NOMO-1 (cell line): ENCODE results near the gene LMBRD1.

Source experiments
- DNase-seq, 2 experiments: peaks; one replicate each; lab custom pipeline; 2025; ENCODE audit not compliant: unreplicated experiment in 2 of 2; lab: John Stamatoyannopoulos, UW

The LMBRD1 gene

GRCh38 chr6:69650703-69651102, 146.1 kb downstream of the LMBRD1 start:
- no peak for DNase-seq

DNA sequence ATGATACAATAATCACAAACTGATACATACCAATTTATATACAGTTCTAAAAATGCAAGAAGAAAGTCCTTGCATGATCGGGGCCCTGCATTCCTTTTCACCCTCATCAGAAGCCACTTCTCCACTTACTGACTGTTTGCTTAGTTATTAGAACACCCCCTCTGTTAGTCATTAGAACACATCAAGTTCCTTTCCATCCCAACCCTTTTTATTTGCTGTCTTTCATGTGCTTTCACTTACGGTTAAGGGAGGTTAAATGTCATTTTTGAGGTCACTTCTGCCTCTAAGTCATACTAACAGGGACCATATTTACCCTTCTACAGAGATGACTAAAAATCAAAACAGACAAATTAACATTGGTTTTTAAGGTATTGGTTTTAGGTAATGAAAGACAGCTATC, 149.1 kb downstream of the LMBRD1 start:
- no peak for DNase-seq

GRCh38 chr6:69643688-69644087, 153.1 kb downstream of the LMBRD1 start:
- no peak for DNase-seq

DNA sequence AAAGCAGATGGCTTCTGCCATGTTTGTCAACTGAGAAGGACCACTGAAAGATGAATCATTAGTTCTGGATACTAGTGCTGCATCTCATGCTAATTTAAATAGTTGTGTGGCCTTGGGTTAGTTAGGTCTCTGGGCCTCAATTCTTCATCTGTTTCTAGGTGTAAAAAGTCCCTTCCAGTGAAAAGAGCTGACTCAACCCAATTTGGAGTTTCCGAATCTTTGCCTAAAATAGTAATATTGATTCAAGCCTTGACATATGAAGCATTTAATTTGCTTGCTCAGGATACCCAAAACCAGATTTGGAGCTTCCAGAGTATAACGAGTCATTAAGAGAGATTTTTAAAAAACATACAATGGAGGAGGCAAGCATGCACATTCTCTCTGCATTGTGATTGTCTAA, 163.9 kb downstream of the LMBRD1 start:
- DNase-seq, result no peak

GRCh38 chr6:69631552-69632346, 165.1 kb downstream of the LMBRD1 start:
- no peak for DNase-seq

DNA sequence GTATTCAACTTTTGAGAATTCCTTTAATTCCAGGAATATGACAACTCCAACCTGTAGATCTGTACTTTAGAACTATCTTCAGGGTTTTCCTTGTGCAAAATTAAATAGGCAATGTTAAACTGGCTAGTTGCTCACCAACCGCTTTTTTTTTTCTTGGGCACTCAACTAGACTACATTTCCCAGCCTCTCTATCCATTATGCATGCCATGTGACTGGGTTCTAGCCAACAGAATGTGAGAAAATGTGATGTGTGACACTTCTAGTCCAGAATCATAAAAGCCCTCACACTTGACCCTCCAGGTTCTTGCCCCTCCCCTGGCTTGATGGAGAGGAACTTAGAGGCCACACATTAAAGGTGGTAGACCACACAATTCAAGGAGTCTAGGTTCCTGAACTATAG, 166.0 kb downstream of the LMBRD1 start:
- no peak for DNase-seq

DNA sequence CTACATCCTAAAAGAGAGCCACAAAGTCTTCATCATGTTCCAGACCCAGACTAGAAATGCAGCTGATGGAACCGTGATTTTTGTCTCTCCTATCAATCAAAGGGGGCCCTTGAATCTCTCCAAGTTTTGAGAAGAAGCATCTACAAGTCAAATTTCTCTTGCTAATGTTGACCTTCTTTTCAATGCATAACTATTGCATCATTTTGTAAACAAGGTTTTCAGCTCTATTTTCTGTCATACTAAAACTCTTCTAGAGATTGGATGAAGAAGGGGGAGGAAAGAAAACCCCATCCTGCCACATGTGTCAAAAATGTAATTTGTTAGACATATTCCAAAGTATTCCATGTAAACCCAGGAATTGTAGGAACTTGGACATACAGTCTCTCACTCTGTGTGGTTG, 169.2 kb downstream of the LMBRD1 start:
- DNase-seq, result no peak

DNA sequence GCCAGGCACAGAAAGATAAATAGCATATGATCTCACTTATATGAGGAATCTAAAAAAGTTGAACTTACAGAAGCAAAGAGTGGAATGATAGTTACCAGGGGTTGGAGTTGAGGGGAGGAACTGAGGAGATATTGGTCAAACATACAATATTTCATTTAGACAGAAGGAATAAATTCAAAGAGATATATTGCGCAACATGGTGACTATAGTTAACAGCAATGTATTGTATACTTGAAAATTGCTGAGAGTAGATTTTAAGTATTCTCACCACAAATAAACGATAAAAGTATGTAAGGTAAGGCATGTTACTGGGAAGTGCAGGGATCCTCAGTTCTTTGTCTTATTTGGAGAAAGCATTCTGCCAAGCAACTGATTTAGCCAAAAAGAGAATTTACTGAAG, 171.9 kb downstream of the LMBRD1 start:
- no peak for DNase-seq
